K562 (cell line): ENCODE results near the gene CLDN14. TPM values are rescaled to one million over a fixed set of nuclear protein-coding genes. Genes with fewer than 3 reads are reported as not detected.
A peak's percentile ranks its signal among the peaks of the same experiment; 100 is the strongest.

Experiments used
- DMBX1 ChIP-seq: fragments of 250-450 bp; sonication (Bioruptor Pico); IDR thresholded peaks from 2 replicates; pipeline ENCODE4 v1.8.0; 2022; ENCODE audit warnings: inconsistent platforms, mild to moderate bottlenecking, moderate library complexity, borderline replicate concordance
- E2F6 ChIP-seq, 2 experiments: IDR thresholded peaks; 2 replicates each; pipeline ENCODE4 v1.6.1; 2011; ENCODE audit warnings: borderline replicate concordance in 1 of 2, control low read depth in 1 of 2, low read depth in 1 of 2, low read length in 1 of 2, mild to moderate bottlenecking in 1 of 2, mixed read lengths in 1 of 2, moderate library complexity in 1 of 2; ENCODE audit not compliant: insufficient read depth in 1 of 2, insufficient read length in 1 of 2, poor library complexity in 1 of 2, severe bottlenecking in 1 of 2; ENCODE audit errors: extremely low read depth in 1 of 2
- EP400 ChIP-seq: fragments of 450-650 bp; IDR thresholded peaks from 2 replicates; pipeline ENCODE4 v1.6.1; 2017; ENCODE audit warnings: antibody characterized with exemption, mild to moderate bottlenecking, moderate library complexity
- FOXJ2 ChIP-seq: fragments of 200-800 bp; sonication (Bioruptor generic); IDR thresholded peaks from 2 replicates; pipeline ENCODE4 v1.6.1; 2016; ENCODE audit warnings: missing genetic modification characterization, missing compliant biosample characterization
- GTF2F1 ChIP-seq: IDR thresholded peaks from 2 replicates; pipeline ENCODE4 v1.6.1; 2011; ENCODE audit warnings: low read depth, low read length, improper control_type of control experiment
- HDAC2 ChIP-seq: fragments of 450-650 bp; IDR thresholded peaks from 2 replicates; pipeline ENCODE4 v1.6.1; 2016; ENCODE audit warnings: mild to moderate bottlenecking
- HDAC3 ChIP-seq: fragments of 450-650 bp; IDR thresholded peaks from 2 replicates; pipeline ENCODE4 v1.6.1; 2018; ENCODE audit warnings: borderline replicate concordance, mild to moderate bottlenecking, moderate library complexity; ENCODE audit not compliant: partially characterized antibody
- HNRNPH1 ChIP-seq: fragments of 200-400 bp; formaldehyde crosslinking; optimal IDR thresholded peaks from 2 replicates; pipeline ENCODE3; 2017; ENCODE audit warnings: low read depth, mild to moderate bottlenecking, low read length, moderate library complexity
- KAT2B ChIP-seq: IDR thresholded peaks from one replicate; pipeline ENCODE4 v1.6.1; 2012; ENCODE audit warnings: low read depth, mild to moderate bottlenecking, control low read depth, inconsistent platforms, low read length, moderate library complexity
- LEF1 ChIP-seq: fragments of 450-650 bp; IDR thresholded peaks from 2 replicates; pipeline ENCODE4 v1.6.1; 2016; ENCODE audit warnings: mild to moderate bottlenecking
- MAZ ChIP-seq, 2 experiments: fragments of 450-650 bp in 1 of 2; sonication (generic) in 1 of 2; formaldehyde crosslinking; IDR thresholded peaks in 1 of 2; conservative IDR thresholded peaks in 1 of 2; 2 replicates each; pipeline versions ENCODE4 v1.4.0 to v1.5.0; 2020; ENCODE audit warnings: mild to moderate bottlenecking in 1 of 2, missing genetic modification reagents in 1 of 2
- MECOM ChIP-seq: fragments of 250-450 bp; sonication (Bioruptor Pico); IDR thresholded peaks from 2 replicates; pipeline ENCODE4 v1.8.0; 2022; ENCODE audit warnings: inconsistent platforms
- NCOR1 ChIP-seq: fragments of 450-650 bp; IDR thresholded peaks from 2 replicates; pipeline ENCODE4 v1.6.1; 2016; ENCODE audit warnings: mild to moderate bottlenecking, moderate library complexity
- RAD21 ChIP-seq, 2 experiments: fragments of 250-450 bp in 1 of 2; fragments of 450-650 bp in 1 of 2; sonication (Bioruptor Pico) in 1 of 2; formaldehyde crosslinking in 1 of 2; IDR thresholded peaks in 1 of 2; conservative IDR thresholded peaks in 1 of 2; 2 replicates each; pipeline versions ENCODE4 v1.4.0 to v1.8.0; 2020 to 2022; ENCODE audit warnings: mild to moderate bottlenecking in 2 of 2, moderate library complexity in 1 of 2
- RAD51 ChIP-seq: fragments of 450-650 bp; IDR thresholded peaks from 2 replicates; pipeline ENCODE4 v1.7.1; 2016; ENCODE audit warnings: low read depth, mild to moderate bottlenecking, borderline replicate concordance
- RBM17 ChIP-seq: fragments of 200-400 bp; formaldehyde crosslinking; IDR thresholded peaks from 2 replicates; pipeline ENCODE4 v1.6.1; 2017; ENCODE audit warnings: low read depth, mild to moderate bottlenecking, low read length, borderline replicate concordance
- SREBF2 ChIP-seq: sonication (generic); formaldehyde crosslinking; IDR thresholded peaks from 2 replicates; pipeline ENCODE4 v1.4.0; 2020; ENCODE audit warnings: mild to moderate bottlenecking, missing genetic modification reagents
- TCF7 ChIP-seq: sonication (generic); IDR thresholded peaks from 2 replicates; pipeline ENCODE4 v1.6.1; 2016; ENCODE audit warnings: antibody characterized with exemption, borderline replicate concordance
- ZNF212 ChIP-seq: fragments of 450-650 bp; formaldehyde crosslinking; IDR thresholded peaks from 2 replicates; pipeline ENCODE4 v1.4.0; 2020; ENCODE audit warnings: mild to moderate bottlenecking
- ZNF561 ChIP-seq: fragments of 450-650 bp; formaldehyde crosslinking; conservative IDR thresholded peaks from 2 replicates; pipeline ENCODE4 v1.4.0; 2020; ENCODE audit warnings: mild to moderate bottlenecking, moderate library complexity
- ZNF644 ChIP-seq: fragments of 200-800 bp; sonication (Bioruptor generic); IDR thresholded peaks from 2 replicates; pipeline ENCODE4 v1.6.1; 2016; ENCODE audit warnings: low read depth, missing genetic modification characterization, missing compliant biosample characterization
- polyA plus RNA-seq, 8 experiments: library from polyadenylated mRNA; depleted of rRNA in 4 of 8; stranded (reverse) in 5 of 8; unstranded in 3 of 8; fragments of >200 nt; fragmentation: Nextera tagmentation in 2 of 8; fragmentation: Illumina TruSeq in 1 of 8; extraction: Ambion mirVana in 2 of 8; extraction: Trizol in 1 of 8; gene quantifications; 2 replicates each; pipeline versions ENCODE4 v1.2.1 to v1.2.3, GENCODE V29; 2011 to 2014; ENCODE audit warnings: inconsistent platforms in 1 of 8, missing spikeins in 1 of 8
- total RNA-seq, 7 experiments: library from RNA; depleted of rRNA in 6 of 7; stranded (reverse); fragments of >200 nt in 6 of 7; fragmentation: Illumina TruSeq in 2 of 7; extraction: Trizol in 2 of 7; gene quantifications; 2 replicates each; pipeline versions ENCODE4 v1.2.1 to v1.2.3, GENCODE V29; 2011 to 2021; ENCODE audit warnings: low replicate concordance in 1 of 7
- TF ChIP-seq, protein P1 (sequence below): fragments of 250-450 bp; sonication (Bioruptor Pico); IDR thresholded peaks from 2 replicates; pipeline ENCODE4 v1.8.0; 2022; ENCODE audit warnings: moderate library complexity, mild to moderate bottlenecking, inconsistent platforms
- TF ChIP-seq, protein P2 (sequence below): fragments of 250-450 bp; sonication (Bioruptor Pico); IDR thresholded peaks from 2 replicates; pipeline ENCODE4 v1.4.0; 2020; ENCODE audit warnings: mild to moderate bottlenecking, moderate library complexity

The CLDN14 gene
- total and polyA plus RNA-seq, 9 of the 15 experiments (the other 6 are each of a cell fraction or from before 2014, with no cell fraction given): not detected

DNA sequence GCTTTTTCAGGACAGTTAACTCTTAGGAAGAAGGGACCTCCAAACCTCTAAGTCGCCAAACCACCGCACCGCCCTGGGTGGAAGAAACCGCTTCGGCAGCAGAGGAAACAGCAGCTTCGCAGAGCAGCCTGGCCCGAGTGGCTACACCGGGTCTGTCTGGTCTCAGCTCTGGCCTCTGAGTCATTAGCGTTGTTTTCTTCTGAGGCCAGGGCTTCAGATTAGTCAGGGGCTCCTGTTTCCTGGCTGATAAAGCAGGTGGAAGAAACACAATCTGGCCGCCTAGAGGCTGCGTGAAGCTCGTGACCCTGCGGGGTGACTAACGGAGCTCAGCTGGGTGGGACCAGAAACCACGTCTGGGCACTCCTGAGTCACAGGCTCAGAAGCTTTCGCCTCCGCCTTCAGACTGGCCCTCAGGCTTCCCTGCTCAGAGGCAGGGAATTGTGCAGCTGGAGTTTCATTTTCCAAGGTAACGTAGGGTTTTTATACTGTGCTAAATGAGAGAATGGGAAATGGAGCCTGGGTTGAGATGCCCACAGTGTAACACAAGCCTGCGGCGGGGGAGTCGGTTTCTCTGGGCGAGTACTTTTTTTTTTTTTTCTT, 49.9 kb downstream of the CLDN14 start (continued):
- peak; percentile 71; the same call in 1 of the 2 replicates for TF ChIP-seq ZNF644
- peak; percentile 60 for TF ChIP-seq EP400
- TF ChIP-seq MAZ (CRISPR knock-in tag; conservative IDR thresholded peaks at IDR 0.05 in 1 of 2, IDR thresholded peaks at IDR 0.05 in 1 of 2): peak; percentile 81
- TF ChIP-seq HNRNPH1: no peak
- TF ChIP-seq TCF7: peak; percentile 65; the same call in 1 of the 2 replicates
- TF ChIP-seq, protein P1, sequence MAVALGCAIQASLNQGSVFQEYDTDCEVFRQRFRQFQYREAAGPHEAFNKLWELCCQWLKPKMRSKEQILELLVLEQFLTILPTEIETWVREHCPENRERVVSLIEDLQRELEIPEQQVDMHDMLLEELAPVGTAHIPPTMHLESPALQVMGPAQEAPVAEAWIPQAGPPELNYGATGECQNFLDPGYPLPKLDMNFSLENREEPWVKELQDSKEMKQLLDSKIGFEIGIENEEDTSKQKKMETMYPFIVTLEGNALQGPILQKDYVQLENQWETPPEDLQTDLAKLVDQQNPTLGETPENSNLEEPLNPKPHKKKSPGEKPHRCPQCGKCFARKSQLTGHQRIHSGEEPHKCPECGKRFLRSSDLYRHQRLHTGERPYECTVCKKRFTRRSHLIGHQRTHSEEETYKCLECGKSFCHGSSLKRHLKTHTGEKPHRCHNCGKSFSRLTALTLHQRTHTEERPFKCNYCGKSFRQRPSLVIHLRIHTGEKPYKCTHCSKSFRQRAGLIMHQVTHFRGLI (CRISPR knock-in tag): no peak
- no peak for TF ChIP-seq RBM17
- TF ChIP-seq ZNF212 (CRISPR knock-in tag): no peak
- peak; percentile 70 for TF ChIP-seq FOXJ2
- peak; percentile 96 for TF ChIP-seq HDAC3
- no peak for TF ChIP-seq KAT2B
- TF ChIP-seq RAD21 (CRISPR knock-in tag; conservative IDR thresholded peaks at IDR 0.05 in 1 of 2, IDR thresholded peaks at IDR 0.05 in 1 of 2): no peak; a peak in 2 of 4 replicates
- TF ChIP-seq ZNF561 (CRISPR knock-in tag): no peak
- peak; percentile 67; the same call in 1 of the 2 replicates for TF ChIP-seq MECOM (CRISPR knock-in tag)
- TF ChIP-seq HDAC2: peak; percentile 100
- no peak for TF ChIP-seq GTF2F1
- TF ChIP-seq DMBX1 (CRISPR knock-in tag): peak; percentile 93
- peak in 1 of 2 experiments; percentile 20 for TF ChIP-seq E2F6 (IDR thresholded peaks at IDR 0.05; ENCODE audit: borderline replicate concordance in 1 of 2, extremely low read depth in 1 of 2, insufficient read depth in 1 of 2, insufficient read length in 1 of 2, low read depth in 1 of 2, low read length in 1 of 2, poor library complexity in 1 of 2, severe bottlenecking in 1 of 2)
- TF ChIP-seq, protein P2, sequence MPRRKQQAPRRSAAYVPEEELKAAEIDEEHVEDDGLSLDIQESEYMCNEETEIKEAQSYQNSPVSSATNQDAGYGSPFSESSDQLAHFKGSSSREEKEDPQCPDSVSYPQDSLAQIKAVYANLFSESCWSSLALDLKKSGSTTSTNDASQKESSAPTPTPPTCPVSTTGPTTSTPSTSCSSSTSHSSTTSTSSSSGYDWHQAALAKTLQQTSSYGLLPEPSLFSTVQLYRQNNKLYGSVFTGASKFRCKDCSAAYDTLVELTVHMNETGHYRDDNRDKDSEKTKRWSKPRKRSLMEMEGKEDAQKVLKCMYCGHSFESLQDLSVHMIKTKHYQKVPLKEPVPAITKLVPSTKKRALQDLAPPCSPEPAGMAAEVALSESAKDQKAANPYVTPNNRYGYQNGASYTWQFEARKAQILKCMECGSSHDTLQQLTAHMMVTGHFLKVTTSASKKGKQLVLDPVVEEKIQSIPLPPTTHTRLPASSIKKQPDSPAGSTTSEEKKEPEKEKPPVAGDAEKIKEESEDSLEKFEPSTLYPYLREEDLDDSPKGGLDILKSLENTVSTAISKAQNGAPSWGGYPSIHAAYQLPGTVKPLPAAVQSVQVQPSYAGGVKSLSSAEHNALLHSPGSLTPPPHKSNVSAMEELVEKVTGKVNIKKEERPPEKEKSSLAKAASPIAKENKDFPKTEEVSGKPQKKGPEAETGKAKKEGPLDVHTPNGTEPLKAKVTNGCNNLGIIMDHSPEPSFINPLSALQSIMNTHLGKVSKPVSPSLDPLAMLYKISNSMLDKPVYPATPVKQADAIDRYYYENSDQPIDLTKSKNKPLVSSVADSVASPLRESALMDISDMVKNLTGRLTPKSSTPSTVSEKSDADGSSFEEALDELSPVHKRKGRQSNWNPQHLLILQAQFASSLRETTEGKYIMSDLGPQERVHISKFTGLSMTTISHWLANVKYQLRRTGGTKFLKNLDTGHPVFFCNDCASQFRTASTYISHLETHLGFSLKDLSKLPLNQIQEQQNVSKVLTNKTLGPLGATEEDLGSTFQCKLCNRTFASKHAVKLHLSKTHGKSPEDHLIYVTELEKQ (CRISPR knock-in tag): no peak
- peak; percentile 95 for TF ChIP-seq LEF1
- TF ChIP-seq NCOR1: peak; percentile 98
- TF ChIP-seq RAD51: peak; percentile 72; the same call in 1 of the 2 replicates
- no peak for TF ChIP-seq SREBF2
